Vagina (tissue), 2 donors: Measurements from ENCODE around the gene ARHGAP5.

Source experiments
- CTCF ChIP-seq, 3 experiments: fragments of 450-650 bp in 2 of 3; fragments of 200-600 bp in 1 of 3; sonication (generic) in 1 of 3; IDR thresholded peaks; one replicate each; pipeline ENCODE4 v1.5.1; 2017 to 2019; ENCODE audit warnings: antibody characterized with exemption in 3 of 3, mild to moderate bottlenecking in 2 of 3, moderate library complexity in 2 of 3
- POLR2A ChIP-seq, 2 donors: fragments of 450-650 bp; IDR thresholded peaks; one replicate each; pipeline ENCODE4 v1.6.1; 2017; ENCODE audit warnings: antibody characterized with exemption in 2 of 2, mild to moderate bottlenecking in 2 of 2, moderate library complexity in 2 of 2

GRCh38 chr14:32102152-32102787, 25.2 kb downstream of the ARHGAP5 start:
- no peak for TF ChIP-seq CTCF (IDR thresholded peaks at IDR 0.05)
- TF ChIP-seq POLR2A (IDR thresholded peaks at IDR 0.05): no peak
